Astrocyte (in vitro differentiated cells and primary cell): Measurements from ENCODE around the gene CREB5. TPM values are rescaled to one million over a fixed set of nuclear protein-coding genes. Genes with fewer than 3 reads are reported as not detected.

Experiments
- DNase-seq: peaks from one replicate; pipeline ENCODE4 v3.0.0-alpha.2; 2010; ENCODE audit warnings: low read depth
- FAIRE-seq: peaks from 2 replicates; lab custom pipeline; 2011; peaks lifted over from hg19 to GRCh38; lab: Jason Lieb, UNC
- H2AFZ ChIP-seq: 2 replicates; pipeline ENCODE4 v1.6.0; 2012; ENCODE audit warnings: low read depth, low read length, inconsistent platforms
- H3K27ac ChIP-seq: 2 replicates; pipeline ENCODE4 v1.5.1; 2011; ENCODE audit warnings: low read depth, low read length, inconsistent platforms
- H3K27me3 ChIP-seq: 2 replicates; pipeline ENCODE4 v1.6.0; 2011; ENCODE audit warnings: low read length, inconsistent platforms; ENCODE audit not compliant: insufficient read depth
- H3K36me3 ChIP-seq: 2 replicates; pipeline ENCODE4 v1.5.1; 2011; ENCODE audit warnings: low read length, inconsistent platforms; ENCODE audit not compliant: insufficient read depth
- H3K4me1 ChIP-seq: 2 replicates; pipeline ENCODE4 v1.5.1; 2011; ENCODE audit warnings: low read length, inconsistent platforms; ENCODE audit not compliant: insufficient read depth
- H3K4me2 ChIP-seq: 2 replicates; pipeline ENCODE4 v1.6.0; 2012; ENCODE audit warnings: low read length, inconsistent platforms
- H3K4me3 ChIP-seq: 2 replicates; pipeline ENCODE4 v1.5.1; 2011; ENCODE audit warnings: low read depth, mild to moderate bottlenecking, low read length, inconsistent platforms; ENCODE audit not compliant: insufficient read depth
- H3K79me2 ChIP-seq: 2 replicates; pipeline ENCODE4 v1.6.0; 2012; ENCODE audit warnings: mild to moderate bottlenecking, low read length, inconsistent platforms; ENCODE audit not compliant: insufficient read depth
- H3K9ac ChIP-seq: 2 replicates; pipeline ENCODE4 v1.6.0; 2012; ENCODE audit warnings: mild to moderate bottlenecking, low read length, inconsistent platforms
- H3K9me3 ChIP-seq: 2 replicates; pipeline ENCODE4 v1.5.1; 2012; ENCODE audit warnings: low read depth, mild to moderate bottlenecking, low read length, inconsistent platforms; ENCODE audit not compliant: insufficient read depth
- H4K20me1 ChIP-seq: 2 replicates; pipeline ENCODE4 v1.6.0; 2012; ENCODE audit warnings: low read length, inconsistent platforms; ENCODE audit not compliant: insufficient read depth
- H3K27ac Mint-ChIP-seq: one replicate; pipeline ENCODE4 v1.8.0; 2021; ENCODE audit warnings: mild to moderate bottlenecking, mixed read lengths; ENCODE audit not compliant: unreplicated experiment
- H3K27me3 Mint-ChIP-seq: one replicate; pipeline ENCODE4 v1.8.0; 2021; ENCODE audit warnings: low read depth, mixed read lengths; ENCODE audit not compliant: unreplicated experiment
- H3K36me3 Mint-ChIP-seq: one replicate; pipeline ENCODE4 v1.8.0; 2021; ENCODE audit warnings: low read depth, mixed read lengths; ENCODE audit not compliant: unreplicated experiment
- H3K4me1 Mint-ChIP-seq: one replicate; pipeline ENCODE4 v1.8.0; 2021; ENCODE audit warnings: low read depth, mixed read lengths; ENCODE audit not compliant: unreplicated experiment
- H3K4me3 Mint-ChIP-seq: one replicate; pipeline ENCODE4 v1.8.0; 2021; ENCODE audit warnings: mild to moderate bottlenecking, moderate library complexity, mixed read lengths; ENCODE audit not compliant: unreplicated experiment
- H3K9me3 Mint-ChIP-seq: one replicate; pipeline ENCODE4 v1.8.0; 2021; ENCODE audit warnings: mild to moderate bottlenecking, mixed read lengths; ENCODE audit not compliant: unreplicated experiment
- EZH2 ChIP-seq: IDR thresholded peaks from 2 replicates; pipeline ENCODE4 v1.6.1; 2012; ENCODE audit warnings: mild to moderate bottlenecking, low read length, inconsistent platforms; ENCODE audit not compliant: insufficient read depth
- total RNA-seq: library from RNA; stranded (reverse); gene quantifications from 2 replicates; pipeline ENCODE4 v1.2.1, GENCODE V29; 2021
- TF ChIP-seq, protein P1 (sequence below): IDR thresholded peaks from 2 replicates; pipeline ENCODE4 v1.5.1; 2011; ENCODE audit warnings: low read depth, mild to moderate bottlenecking, inconsistent platforms, low read length, moderate library complexity; ENCODE audit not compliant: insufficient read depth

The CREB5 gene
- total RNA-seq, 1 donor from 2014 or later = 25.4 TPM

DNA sequence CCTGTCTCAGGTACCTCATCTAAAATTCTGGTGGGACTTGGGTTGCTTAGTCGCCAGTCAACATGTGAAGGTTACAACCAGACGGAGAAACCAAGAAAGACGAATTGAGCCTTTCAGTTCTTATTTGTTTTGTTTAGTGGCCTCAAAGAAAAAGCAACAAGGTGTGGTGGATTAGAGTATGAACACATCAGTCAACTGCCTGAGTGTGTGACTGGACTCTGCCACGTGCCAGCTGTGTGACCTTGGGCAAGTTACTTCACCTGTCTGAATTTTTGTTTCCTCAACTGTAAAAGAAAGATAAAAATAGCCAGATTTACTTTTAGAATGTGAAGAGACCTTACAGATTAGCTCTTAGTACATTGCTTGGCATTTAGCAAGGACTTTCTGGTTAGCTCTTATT lies 259.2 kb downstream of the CREB5 start:
- TF ChIP-seq, protein P1, sequence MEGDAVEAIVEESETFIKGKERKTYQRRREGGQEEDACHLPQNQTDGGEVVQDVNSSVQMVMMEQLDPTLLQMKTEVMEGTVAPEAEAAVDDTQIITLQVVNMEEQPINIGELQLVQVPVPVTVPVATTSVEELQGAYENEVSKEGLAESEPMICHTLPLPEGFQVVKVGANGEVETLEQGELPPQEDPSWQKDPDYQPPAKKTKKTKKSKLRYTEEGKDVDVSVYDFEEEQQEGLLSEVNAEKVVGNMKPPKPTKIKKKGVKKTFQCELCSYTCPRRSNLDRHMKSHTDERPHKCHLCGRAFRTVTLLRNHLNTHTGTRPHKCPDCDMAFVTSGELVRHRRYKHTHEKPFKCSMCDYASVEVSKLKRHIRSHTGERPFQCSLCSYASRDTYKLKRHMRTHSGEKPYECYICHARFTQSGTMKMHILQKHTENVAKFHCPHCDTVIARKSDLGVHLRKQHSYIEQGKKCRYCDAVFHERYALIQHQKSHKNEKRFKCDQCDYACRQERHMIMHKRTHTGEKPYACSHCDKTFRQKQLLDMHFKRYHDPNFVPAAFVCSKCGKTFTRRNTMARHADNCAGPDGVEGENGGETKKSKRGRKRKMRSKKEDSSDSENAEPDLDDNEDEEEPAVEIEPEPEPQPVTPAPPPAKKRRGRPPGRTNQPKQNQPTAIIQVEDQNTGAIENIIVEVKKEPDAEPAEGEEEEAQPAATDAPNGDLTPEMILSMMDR = no peak
- no peak for TF ChIP-seq EZH2
- Mint-ChIP-seq H3K27ac (no peak overlapping the region), H3K36me3 (no peaks in the 10 kb centered on the region), H3K4me1 (peaks cover 17% of the 10 kb centered on the region), H3K9me3 (no peaks in the 10 kb centered on the region), H3K27me3 (no peaks in the 10 kb centered on the region), H3K4me3 (no peak overlapping the region)
- Histone ChIP-seq H3K9me3 (no peaks in the 10 kb centered on the region), H3K9ac (no peak overlapping the region), H3K36me3 (no peaks in the 10 kb centered on the region), H4K20me1 (no peaks in the 10 kb centered on the region), H3K4me1 (peaks cover 4% of the 10 kb centered on the region), H3K27me3 (no peaks in the 10 kb centered on the region), H3K27ac (no peak overlapping the region), H2AFZ (no peak overlapping the region), H3K79me2 (no peaks in the 10 kb centered on the region), H3K4me3 (no peak overlapping the region), H3K4me2 (no peak overlapping the region)
- FAIRE-seq (no peak), DNase-seq (no peak)

DNA sequence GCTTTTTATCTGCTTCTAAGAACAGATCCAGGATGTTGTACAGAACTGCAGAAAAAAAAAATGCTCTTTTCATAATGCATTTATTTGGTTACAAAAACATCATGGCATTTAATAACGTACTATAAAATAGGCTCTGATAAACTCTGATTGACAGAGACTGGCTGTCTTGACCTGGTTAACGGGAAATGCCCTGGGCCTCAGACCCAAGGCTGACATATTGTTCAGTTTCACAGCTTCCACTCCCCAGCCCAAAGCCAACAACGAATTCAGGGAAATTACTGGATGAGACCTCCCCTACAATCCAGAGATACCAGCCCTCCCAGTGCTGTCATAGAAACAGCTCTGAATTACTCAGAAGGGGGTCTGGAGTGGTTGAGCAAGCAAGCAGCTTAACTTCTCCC lies 260.1 kb downstream of the CREB5 start:
- DNase-seq (no peak), FAIRE-seq (no peak)
- Histone ChIP-seq H3K27me3 (no peaks in the 10 kb centered on the region), H3K9ac (no peak overlapping the region), H3K9me3 (no peaks in the 10 kb centered on the region), H3K79me2 (no peaks in the 10 kb centered on the region), H3K27ac (no peak overlapping the region), H3K4me3 (no peak overlapping the region), H4K20me1 (no peaks in the 10 kb centered on the region), H3K36me3 (no peaks in the 10 kb centered on the region), H3K4me2 (no peak overlapping the region), H2AFZ (no peak overlapping the region), H3K4me1 (peaks cover 4% of the 10 kb centered on the region)
- Mint-ChIP-seq H3K9me3 (no peaks in the 10 kb centered on the region), H3K36me3 (no peaks in the 10 kb centered on the region), H3K27ac (peak overlapping the region; percentile 80), H3K27me3 (no peaks in the 10 kb centered on the region), H3K4me3 (no peak overlapping the region), H3K4me1 (peaks cover 17% of the 10 kb centered on the region)
- no peak for TF ChIP-seq EZH2
- TF ChIP-seq, protein P1 = no peak

DNA sequence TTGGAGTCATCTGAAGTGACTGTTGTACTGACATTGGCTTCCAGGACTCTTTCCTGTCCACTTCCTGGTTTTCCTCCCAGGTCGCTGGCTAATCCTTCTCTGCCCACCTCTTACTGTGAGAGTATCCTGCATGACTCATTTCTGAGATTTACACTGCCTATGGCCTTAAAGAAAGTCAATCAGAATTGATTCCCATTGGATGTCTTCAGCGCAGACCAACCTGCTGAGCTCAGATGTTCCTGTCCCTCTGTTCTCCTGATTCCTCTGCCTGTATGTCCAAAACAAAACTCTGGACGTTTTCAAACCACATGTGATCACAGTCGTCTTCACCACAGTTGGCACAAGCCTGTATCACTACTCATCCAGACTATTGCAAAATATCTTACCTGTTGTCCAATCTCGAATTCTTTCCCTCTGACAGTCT lies 262.1 kb downstream of the CREB5 start:
- no peak overlapping the region for H3K27ac Mint-ChIP-seq
- Histone ChIP-seq H3K4me2 (no peak overlapping the region), H3K9ac (no peak overlapping the region), H3K27me3 (no peaks in the 10 kb centered on the region), H3K79me2 (no peaks in the 10 kb centered on the region), H3K4me1 (peaks cover 4% of the 10 kb centered on the region), H3K4me3 (no peak overlapping the region), H3K27ac (no peak overlapping the region), H2AFZ (no peak overlapping the region), H3K36me3 (no peaks in the 10 kb centered on the region), H3K9me3 (no peaks in the 10 kb centered on the region), H4K20me1 (no peaks in the 10 kb centered on the region)
- DNase-seq (no peak), FAIRE-seq (no peak)
- TF ChIP-seq, protein P1 = no peak
- TF ChIP-seq EZH2 = no peak
- peaks cover 28% of the 10 kb centered on the region for H3K4me1 Mint-ChIP-seq
- H3K27me3 Mint-ChIP-seq = no peaks in the 10 kb centered on the region
- H3K4me3 Mint-ChIP-seq = no peak overlapping the region
- no peaks in the 10 kb centered on the region for H3K36me3 Mint-ChIP-seq
- H3K9me3 Mint-ChIP-seq = no peaks in the 10 kb centered on the region
